Measurements from ENCODE around the gene SPATA2L. TPM values are rescaled to one million over a fixed set of nuclear protein-coding genes. Genes with fewer than 3 reads are reported as not detected.
A peak's percentile ranks its signal among the peaks of the same experiment; 100 is the strongest.

The SPATA2L gene
- total and polyA plus RNA-seq, 2 of the 13 experiments (the other 11 are each of a cell fraction or from before 2014, with no cell fraction given) = 9.1 to 20.7 TPM

DNA sequence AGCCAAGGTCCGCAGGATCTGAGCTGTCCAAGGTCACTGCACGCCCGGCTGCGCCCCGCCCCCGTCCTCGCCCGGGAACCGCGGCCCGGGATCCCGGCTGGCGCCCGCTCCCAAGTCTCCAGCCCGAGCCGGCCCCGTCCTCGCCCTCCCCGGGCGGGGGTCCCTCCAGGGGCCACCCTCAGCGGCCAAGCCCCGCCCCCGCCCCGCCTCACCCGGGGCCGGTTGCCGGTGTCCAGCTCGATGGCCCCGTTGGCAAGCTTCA is 19.0 kb upstream of the SPATA2L start (continued):
- TF ChIP-seq, protein P1, sequence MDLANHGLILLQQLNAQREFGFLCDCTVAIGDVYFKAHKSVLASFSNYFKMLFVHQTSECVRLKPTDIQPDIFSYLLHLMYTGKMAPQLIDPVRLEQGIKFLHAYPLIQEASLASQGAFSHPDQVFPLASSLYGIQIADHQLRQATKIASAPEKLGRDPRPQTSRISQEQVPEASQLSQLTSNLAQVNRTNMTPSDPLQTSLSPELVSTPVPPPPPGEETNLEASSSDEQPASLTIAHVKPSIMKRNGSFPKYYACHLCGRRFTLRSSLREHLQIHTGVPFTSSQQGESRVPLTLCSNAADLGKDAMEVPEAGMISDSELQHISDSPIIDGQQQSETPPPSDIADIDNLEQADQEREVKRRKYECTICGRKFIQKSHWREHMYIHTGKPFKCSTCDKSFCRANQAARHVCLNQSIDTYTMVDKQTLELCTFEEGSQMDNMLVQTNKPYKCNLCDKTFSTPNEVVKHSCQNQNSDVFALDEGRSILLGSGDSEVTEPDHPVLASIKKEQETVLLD (CRISPR knock-in tag; IDR thresholded peaks at IDR 0.05; ENCODE audit: low read depth) = no peak
- TF ChIP-seq NR2C2 (CRISPR knock-in tag; IDR thresholded peaks at IDR 0.05; ENCODE audit: borderline replicate concordance) (no peak), PHF20 (CRISPR knock-in tag; IDR thresholded peaks at IDR 0.05) (no peak; the same call in 1 of the 2 replicates), SUZ12 (IDR thresholded peaks at IDR 0.05; ENCODE audit: low read depth, low read length) (no peak), ZNF253 (CRISPR knock-in tag; IDR thresholded peaks at IDR 0.05; ENCODE audit: borderline replicate concordance) (no peak; the same call in 1 of the 2 replicates), CBX2 (IDR thresholded peaks at IDR 0.05; ENCODE audit: low read depth, low read length) (no peak), CBX2 (CRISPR knock-in tag; IDR thresholded peaks at IDR 0.05; ENCODE audit: low read depth) (no peak), ZNF432 (CRISPR knock-in tag; IDR thresholded peaks at IDR 0.05; ENCODE audit: borderline replicate concordance) (no peak), GABPA (IDR thresholded peaks at IDR 0.05; ENCODE audit: low read depth, low read length) (no peak), GABPA (CRISPR knock-in tag; IDR thresholded peaks at IDR 0.05; ENCODE audit: low read depth) (no peak), ZNF10 (CRISPR knock-in tag; IDR thresholded peaks at IDR 0.05; ENCODE audit: borderline replicate concordance, low read depth) (no peak), ZNF263 (CRISPR knock-in tag; IDR thresholded peaks at IDR 0.05) (0 out of 2 replicates have a peak, but pooled peaks have one; percentile 6), ZNF431 (CRISPR knock-in tag; IDR thresholded peaks at IDR 0.05; ENCODE audit: borderline replicate concordance, low read depth) (no peak), SMAD1 (CRISPR knock-in tag; IDR thresholded peaks at IDR 0.05; ENCODE audit: borderline replicate concordance, low read depth) (no peak)
- TF ChIP-seq, protein P2, sequence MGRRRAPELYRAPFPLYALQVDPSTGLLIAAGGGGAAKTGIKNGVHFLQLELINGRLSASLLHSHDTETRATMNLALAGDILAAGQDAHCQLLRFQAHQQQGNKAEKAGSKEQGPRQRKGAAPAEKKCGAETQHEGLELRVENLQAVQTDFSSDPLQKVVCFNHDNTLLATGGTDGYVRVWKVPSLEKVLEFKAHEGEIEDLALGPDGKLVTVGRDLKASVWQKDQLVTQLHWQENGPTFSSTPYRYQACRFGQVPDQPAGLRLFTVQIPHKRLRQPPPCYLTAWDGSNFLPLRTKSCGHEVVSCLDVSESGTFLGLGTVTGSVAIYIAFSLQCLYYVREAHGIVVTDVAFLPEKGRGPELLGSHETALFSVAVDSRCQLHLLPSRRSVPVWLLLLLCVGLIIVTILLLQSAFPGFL (CRISPR knock-in tag; IDR thresholded peaks at IDR 0.05) = no peak
- TF ChIP-seq, protein P3, sequence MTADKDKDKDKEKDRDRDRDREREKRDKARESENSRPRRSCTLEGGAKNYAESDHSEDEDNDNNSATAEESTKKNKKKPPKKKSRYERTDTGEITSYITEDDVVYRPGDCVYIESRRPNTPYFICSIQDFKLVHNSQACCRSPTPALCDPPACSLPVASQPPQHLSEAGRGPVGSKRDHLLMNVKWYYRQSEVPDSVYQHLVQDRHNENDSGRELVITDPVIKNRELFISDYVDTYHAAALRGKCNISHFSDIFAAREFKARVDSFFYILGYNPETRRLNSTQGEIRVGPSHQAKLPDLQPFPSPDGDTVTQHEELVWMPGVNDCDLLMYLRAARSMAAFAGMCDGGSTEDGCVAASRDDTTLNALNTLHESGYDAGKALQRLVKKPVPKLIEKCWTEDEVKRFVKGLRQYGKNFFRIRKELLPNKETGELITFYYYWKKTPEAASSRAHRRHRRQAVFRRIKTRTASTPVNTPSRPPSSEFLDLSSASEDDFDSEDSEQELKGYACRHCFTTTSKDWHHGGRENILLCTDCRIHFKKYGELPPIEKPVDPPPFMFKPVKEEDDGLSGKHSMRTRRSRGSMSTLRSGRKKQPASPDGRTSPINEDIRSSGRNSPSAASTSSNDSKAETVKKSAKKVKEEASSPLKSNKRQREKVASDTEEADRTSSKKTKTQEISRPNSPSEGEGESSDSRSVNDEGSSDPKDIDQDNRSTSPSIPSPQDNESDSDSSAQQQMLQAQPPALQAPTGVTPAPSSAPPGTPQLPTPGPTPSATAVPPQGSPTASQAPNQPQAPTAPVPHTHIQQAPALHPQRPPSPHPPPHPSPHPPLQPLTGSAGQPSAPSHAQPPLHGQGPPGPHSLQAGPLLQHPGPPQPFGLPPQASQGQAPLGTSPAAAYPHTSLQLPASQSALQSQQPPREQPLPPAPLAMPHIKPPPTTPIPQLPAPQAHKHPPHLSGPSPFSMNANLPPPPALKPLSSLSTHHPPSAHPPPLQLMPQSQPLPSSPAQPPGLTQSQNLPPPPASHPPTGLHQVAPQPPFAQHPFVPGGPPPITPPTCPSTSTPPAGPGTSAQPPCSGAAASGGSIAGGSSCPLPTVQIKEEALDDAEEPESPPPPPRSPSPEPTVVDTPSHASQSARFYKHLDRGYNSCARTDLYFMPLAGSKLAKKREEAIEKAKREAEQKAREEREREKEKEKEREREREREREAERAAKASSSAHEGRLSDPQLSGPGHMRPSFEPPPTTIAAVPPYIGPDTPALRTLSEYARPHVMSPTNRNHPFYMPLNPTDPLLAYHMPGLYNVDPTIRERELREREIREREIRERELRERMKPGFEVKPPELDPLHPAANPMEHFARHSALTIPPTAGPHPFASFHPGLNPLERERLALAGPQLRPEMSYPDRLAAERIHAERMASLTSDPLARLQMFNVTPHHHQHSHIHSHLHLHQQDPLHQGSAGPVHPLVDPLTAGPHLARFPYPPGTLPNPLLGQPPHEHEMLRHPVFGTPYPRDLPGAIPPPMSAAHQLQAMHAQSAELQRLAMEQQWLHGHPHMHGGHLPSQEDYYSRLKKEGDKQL (CRISPR knock-in tag; IDR thresholded peaks at IDR 0.05; ENCODE audit: low read depth) = no peak
- TF ChIP-seq, protein P4, sequence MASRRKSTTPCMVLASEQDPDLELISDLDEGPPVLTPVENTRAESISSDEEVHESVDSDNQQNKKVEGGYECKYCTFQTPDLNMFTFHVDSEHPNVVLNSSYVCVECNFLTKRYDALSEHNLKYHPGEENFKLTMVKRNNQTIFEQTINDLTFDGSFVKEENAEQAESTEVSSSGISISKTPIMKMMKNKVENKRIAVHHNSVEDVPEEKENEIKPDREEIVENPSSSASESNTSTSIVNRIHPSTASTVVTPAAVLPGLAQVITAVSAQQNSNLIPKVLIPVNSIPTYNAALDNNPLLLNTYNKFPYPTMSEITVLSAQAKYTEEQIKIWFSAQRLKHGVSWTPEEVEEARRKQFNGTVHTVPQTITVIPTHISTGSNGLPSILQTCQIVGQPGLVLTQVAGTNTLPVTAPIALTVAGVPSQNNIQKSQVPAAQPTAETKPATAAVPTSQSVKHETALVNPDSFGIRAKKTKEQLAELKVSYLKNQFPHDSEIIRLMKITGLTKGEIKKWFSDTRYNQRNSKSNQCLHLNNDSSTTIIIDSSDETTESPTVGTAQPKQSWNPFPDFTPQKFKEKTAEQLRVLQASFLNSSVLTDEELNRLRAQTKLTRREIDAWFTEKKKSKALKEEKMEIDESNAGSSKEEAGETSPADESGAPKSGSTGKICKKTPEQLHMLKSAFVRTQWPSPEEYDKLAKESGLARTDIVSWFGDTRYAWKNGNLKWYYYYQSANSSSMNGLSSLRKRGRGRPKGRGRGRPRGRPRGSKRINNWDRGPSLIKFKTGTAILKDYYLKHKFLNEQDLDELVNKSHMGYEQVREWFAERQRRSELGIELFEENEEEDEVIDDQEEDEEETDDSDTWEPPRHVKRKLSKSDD (CRISPR knock-in tag; IDR thresholded peaks at IDR 0.05; ENCODE audit: low read depth) = no peak
- TF ChIP-seq, protein P5, sequence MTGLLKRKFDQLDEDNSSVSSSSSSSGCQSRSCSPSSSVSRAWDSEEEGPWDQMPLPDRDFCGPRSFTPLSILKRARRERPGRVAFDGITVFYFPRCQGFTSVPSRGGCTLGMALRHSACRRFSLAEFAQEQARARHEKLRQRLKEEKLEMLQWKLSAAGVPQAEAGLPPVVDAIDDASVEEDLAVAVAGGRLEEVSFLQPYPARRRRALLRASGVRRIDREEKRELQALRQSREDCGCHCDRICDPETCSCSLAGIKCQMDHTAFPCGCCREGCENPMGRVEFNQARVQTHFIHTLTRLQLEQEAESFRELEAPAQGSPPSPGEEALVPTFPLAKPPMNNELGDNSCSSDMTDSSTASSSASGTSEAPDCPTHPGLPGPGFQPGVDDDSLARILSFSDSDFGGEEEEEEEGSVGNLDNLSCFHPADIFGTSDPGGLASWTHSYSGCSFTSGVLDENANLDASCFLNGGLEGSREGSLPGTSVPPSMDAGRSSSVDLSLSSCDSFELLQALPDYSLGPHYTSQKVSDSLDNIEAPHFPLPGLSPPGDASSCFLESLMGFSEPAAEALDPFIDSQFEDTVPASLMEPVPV (CRISPR knock-in tag; IDR thresholded peaks at IDR 0.05) = peak; percentile 47; the same call in 1 of the 2 replicates
